Effector memory CD8-positive, alpha-beta T cell (primary cell): ENCODE results near the gene AATF.
A peak's percentile ranks its signal among the peaks of the same experiment; 100 is the strongest.
"Not testable (repeated sequence)": the region's sequence is repeated elsewhere in the genome, so short reads cannot be mapped to it uniquely, and the experiment has no call there.

Experiments
- ATAC-seq: fragments of 150-1000 bp; cut with Tn5 transposase; replicated peaks from 2 replicates; pipeline ENCODE4 v1.10.0; 2021; ENCODE audit warnings: mild to moderate bottlenecking, moderate library complexity
- DNase-seq, 3 experiments: peaks; one replicate each; pipeline ENCODE4 v3.0.0; 2021
- H3K27ac Mint-ChIP-seq, 2 donors: one replicate each; pipeline ENCODE4 v1.8.0; 2022; ENCODE audit warnings: mild to moderate bottlenecking in 2 of 2, mixed read lengths in 2 of 2, moderate library complexity in 2 of 2
- H3K27me3 Mint-ChIP-seq, 2 donors: one replicate each; pipeline ENCODE4 v1.8.0; 2022; ENCODE audit warnings: mixed read lengths in 2 of 2
- H3K36me3 Mint-ChIP-seq: one replicate; pipeline ENCODE4 v1.8.0; 2022; ENCODE audit warnings: mild to moderate bottlenecking, moderate library complexity, mixed read lengths; ENCODE audit not compliant: insufficient read depth
- H3K4me1 Mint-ChIP-seq, 2 donors: one replicate each; pipeline ENCODE4 v1.8.0; 2022; ENCODE audit warnings: low read depth in 2 of 2, mixed read lengths in 2 of 2
- H3K4me3 Mint-ChIP-seq, 2 donors: one replicate each; pipeline ENCODE4 v1.8.0; 2022; ENCODE audit warnings: mild to moderate bottlenecking in 2 of 2, mixed read lengths in 2 of 2, moderate library complexity in 2 of 2
- H3K9me3 Mint-ChIP-seq, 2 donors: one replicate each; pipeline ENCODE4 v1.8.0; 2022; ENCODE audit warnings: mixed read lengths in 2 of 2

The AATF gene

DNA sequence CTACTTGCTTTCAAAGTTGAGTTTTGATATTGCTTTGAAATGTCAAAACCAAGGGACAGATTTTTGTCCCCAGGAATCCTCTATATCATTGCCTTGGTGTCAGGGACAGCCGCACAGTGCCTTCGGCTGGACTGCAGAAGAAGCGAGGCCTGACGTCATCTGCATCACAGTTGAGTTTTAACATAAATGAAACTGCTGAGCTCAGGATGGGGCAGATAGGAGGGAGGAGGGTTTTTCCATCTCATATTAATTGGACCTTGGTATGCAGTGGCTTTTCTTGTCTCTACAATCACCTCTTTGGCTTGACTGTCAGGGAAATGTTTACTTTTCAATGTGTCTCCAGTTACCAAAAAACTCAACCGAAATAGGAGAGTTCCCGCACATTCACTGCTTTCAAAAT is 111.3 kb downstream of the AATF start:
- Mint-ChIP-seq H3K4me1 (no peaks in the 10 kb centered on the region), H3K27me3 (no peaks in the 10 kb centered on the region), H3K4me3 (no peak overlapping the region), H3K36me3 (peaks cover 14% of the 10 kb centered on the region), H3K9me3 (no peaks in the 10 kb centered on the region), H3K27ac (peak overlapping the region in 1 of 2 donors; percentile 67)
- DNase-seq = no peak
- no peak for ATAC-seq

DNA sequence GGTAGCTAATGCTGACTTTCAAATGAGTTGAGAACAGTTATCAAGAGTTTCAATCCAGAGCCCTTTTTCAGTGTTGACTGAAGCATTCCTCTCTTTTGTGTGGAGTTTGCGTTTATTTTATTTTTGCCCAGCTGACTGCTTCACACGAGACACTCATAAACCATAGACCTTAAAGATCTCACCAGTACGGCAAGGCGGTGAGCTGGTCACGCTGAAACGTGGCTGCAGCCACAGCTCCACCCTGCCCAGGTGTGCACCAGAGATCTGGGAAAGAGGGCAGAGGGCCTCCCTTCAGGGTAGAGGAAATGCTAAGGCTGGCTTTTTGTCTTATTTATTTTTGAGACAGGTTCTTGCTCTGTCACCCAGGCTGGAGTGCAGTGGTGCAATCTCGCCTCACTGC is 112.2 kb downstream of the AATF start:
- Mint-ChIP-seq H3K4me3 (no peak overlapping the region), H3K27ac (peak overlapping the region in 1 of 2 donors; percentile 67), H3K9me3 (no peaks in the 10 kb centered on the region)

DNA sequence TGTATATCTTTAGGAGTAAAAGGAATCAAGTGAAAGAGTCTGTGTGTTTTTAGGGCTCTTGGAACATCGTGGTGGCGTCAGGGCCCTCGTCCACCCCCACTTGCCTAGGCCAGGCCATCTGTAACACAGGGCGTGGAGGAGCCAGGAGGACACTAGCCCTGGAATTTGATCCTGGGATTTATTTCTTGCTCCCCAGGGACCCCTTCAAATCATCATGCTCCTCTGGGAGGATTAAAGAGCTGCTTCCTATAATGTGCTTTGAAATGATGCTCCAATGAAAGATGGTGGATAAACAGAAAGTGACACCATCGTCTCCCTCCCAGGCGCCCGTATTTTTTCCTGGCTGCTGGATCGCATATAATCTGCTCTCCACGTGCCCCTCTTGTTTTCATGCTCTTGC is 113.3 kb downstream of the AATF start:
- Mint-ChIP-seq H3K4me1 (no peaks in the 10 kb centered on the region), H3K9me3 (no peaks in the 10 kb centered on the region), H3K36me3 (peaks cover 7% of the 10 kb centered on the region), H3K27ac (no peak overlapping the region), H3K27me3 (peaks cover 0 to 7% of the 10 kb centered on the region in 2 donors), H3K4me3 (no peak overlapping the region)
- ATAC-seq (no peak), DNase-seq (no peak)

More for the DNA sequence above, 112.2 kb downstream of the AATF start:
- Mint-ChIP-seq H3K4me1 (no peaks in the 10 kb centered on the region), H3K36me3 (peaks cover 14% of the 10 kb centered on the region), H3K27me3 (no peaks in the 10 kb centered on the region)
- no peak for ATAC-seq
- no peak for DNase-seq

DNA sequence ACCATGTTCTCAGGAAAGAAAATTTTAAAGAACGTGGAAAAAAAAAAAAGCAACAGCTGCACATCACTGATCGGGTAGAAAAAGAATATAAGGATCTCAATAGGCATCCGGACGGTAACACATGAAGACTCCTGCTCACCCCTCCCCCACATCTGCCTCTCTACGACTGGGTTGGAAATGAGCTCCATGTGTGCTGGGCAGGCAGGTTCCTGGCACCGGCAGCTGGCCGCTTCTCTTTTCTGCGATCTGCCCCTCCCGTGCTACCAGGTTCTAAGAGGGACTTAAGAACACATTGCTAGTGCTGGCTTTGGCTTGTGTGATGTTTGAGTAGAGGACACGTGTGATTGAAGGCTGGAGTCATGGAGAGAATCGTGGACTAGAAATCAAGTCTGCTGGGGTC is 115.5 kb downstream of the AATF start:
- Mint-ChIP-seq H3K27me3 (peaks cover 0 to 10% of the 10 kb centered on the region in 2 donors), H3K9me3 (no peaks in the 10 kb centered on the region), H3K36me3 (no peaks in the 10 kb centered on the region), H3K4me1 (no peaks in the 10 kb centered on the region), H3K4me3 (no peak overlapping the region), H3K27ac (no peak overlapping the region)
- no peak for ATAC-seq
- no peak for DNase-seq

DNA sequence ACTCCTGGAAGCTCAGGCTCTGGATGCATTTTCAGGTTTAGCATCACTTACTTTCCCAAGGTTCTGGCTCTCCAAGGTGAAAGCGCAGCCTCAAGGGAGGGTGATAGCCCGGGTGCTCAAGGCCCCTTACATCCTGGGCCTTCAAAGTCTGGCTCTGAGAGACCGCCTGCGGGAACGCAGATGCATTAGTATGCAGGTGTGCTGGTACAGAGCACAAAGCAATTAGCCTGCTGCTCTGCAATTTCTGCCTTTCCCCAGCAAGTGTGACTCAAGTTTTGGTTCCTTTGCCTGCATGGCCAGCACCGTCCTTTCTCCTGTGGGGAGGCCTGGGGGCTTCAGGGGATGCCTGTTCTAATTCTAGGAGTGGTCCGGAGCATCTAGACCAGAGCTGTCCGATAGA is 116.2 kb downstream of the AATF start:
- ATAC-seq = no peak
- no peaks in the 10 kb centered on the region for H3K4me1 Mint-ChIP-seq

DNA sequence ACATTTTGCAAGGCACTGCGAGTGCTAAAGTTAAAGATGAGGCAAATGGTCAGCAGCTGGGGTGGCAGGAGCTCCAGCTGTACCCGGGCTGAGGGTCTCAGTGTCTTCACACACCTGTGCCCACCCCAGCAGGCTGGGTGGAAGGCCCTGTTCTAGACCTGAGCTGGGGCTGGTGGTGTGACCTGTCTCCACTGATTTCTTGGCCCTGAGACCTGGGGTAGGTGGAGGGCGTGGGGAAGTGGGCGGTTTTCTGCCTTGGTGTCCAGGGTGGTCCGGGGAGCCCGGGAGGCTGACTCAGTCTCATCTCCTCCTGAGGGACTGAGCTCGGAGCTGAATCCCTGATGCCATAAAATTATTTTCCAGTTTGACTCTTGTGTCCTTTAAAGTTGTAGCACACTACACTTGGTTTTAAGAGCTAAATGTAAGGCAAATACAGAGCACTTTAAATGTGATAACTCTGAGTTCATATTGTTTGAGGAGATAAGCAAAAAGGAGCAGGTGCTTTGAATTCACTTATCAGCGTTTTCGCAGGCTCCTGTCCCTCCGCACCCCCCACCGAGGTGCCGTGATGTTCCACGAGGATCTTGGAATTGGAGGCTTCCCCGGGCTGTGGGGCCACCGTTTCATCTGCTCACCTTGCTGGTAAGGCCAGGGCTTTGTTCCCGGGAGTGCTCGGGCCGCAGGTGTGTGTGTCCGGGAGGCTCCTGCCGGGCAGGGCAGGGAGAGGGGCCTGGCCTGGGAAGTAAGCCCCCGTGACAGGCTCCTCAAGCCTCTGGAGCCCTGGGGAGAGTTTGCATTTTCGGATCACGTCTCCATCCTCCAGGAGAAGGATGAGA is 117.0 kb downstream of the AATF start:
- Mint-ChIP-seq H3K4me1 (no peaks in the 10 kb centered on the region), H3K27ac (no peak overlapping the region), H3K27me3 (peaks cover 0 to 10% of the 10 kb centered on the region in 2 donors), H3K36me3 (no peaks in the 10 kb centered on the region), H3K9me3 (no peaks in the 10 kb centered on the region), H3K4me3 (no peak overlapping the region)
- ATAC-seq (no peak), DNase-seq (no peak)

More for the DNA sequence above, 116.2 kb downstream of the AATF start:
- peaks cover 0 to 10% of the 10 kb centered on the region in 2 donors for H3K27me3 Mint-ChIP-seq
- H3K27ac Mint-ChIP-seq = no peak overlapping the region
- H3K4me3 Mint-ChIP-seq = no peak overlapping the region
- H3K9me3 Mint-ChIP-seq = no peaks in the 10 kb centered on the region
- no peak for DNase-seq
- no peaks in the 10 kb centered on the region for H3K36me3 Mint-ChIP-seq

DNA sequence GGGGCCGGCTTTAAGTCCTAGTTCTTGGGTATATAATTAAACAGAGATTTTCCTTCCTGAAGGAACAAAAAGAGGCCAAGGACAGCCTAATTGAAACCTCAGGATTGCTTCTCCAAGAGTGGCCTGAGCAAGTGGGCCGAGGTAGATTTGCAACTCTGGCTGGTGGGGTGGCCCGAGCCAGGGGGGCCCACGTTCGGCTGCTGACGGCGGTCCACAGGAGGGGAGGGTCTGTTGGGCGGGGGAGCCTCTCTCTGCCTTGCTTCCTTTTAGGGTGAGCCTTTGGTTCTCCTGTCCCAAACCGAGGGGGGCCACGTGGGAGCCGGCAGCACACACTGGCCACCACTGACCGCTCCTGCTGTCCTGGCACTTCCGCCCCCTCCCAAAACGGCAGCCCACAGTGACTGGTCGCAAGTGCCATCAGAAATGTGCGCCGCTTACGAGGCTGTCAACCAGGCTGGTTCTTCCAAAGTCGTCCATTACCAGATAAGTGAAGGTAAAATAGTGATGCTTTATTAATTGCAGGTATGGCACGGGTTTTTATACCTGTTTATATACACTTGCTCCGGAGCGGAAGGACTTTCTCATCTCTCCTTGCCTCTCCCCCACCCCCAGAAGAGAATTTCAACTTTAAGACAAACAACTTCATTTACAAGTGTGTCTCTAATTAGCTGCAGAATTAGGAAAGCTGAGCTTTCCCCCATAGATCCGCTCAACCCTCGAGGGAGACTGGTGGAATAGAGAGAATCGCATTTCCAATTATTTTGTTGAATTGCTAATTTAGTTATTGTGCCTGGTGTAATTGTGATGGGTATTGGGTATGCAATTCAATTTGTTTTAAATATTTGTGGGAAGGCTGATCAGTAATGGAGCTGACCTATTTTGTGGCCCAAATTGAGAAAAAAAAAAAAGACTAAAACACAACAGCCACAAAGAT is 117.8 kb downstream of the AATF start:
- Mint-ChIP-seq H3K4me1 (no peaks in the 10 kb centered on the region), H3K9me3 (no peaks in the 10 kb centered on the region), H3K27me3 (peaks cover 0 to 10% of the 10 kb centered on the region in 2 donors), H3K4me3 (no peak overlapping the region), H3K36me3 (no peaks in the 10 kb centered on the region), H3K27ac (no peak overlapping the region)
- DNase-seq (no peak), ATAC-seq (no peak)

DNA sequence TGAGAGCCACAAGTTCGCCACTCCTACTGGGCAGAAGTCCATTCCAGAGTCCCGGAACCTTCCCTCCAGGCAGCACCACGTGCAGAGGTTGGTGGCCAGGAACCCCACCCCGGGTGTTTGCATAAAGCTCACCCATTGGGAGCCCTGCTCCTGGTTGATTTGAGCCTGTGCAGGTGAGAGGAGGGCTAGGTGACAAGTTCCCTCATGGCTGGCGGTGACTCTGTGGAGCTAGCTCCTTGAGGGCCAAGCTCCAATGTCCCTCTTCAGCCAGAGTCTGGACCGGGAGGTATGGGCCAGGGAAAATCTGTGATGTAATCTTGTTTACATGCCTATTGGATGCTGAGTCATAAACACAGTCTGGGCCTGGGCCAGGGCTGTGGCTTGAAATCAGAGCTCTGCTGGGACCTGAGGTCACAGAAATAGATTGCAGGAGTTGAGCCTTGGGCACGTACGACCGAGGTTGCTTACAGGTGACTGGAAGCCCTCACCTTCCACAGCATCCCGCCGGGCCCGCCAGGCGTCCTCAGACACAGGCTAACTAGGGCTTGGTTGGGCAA is 118.9 kb downstream of the AATF start:
- H3K4me1 Mint-ChIP-seq = no peaks in the 10 kb centered on the region
- H3K27ac Mint-ChIP-seq = peak overlapping the region in 1 of 2 donors; percentile 75
- no peak for ATAC-seq
- no peaks in the 10 kb centered on the region for H3K36me3 Mint-ChIP-seq
- H3K27me3 Mint-ChIP-seq = peaks cover 0 to 10% of the 10 kb centered on the region in 2 donors
- H3K4me3 Mint-ChIP-seq = no peak overlapping the region
- no peaks in the 10 kb centered on the region for H3K9me3 Mint-ChIP-seq
- DNase-seq = no peak

DNA sequence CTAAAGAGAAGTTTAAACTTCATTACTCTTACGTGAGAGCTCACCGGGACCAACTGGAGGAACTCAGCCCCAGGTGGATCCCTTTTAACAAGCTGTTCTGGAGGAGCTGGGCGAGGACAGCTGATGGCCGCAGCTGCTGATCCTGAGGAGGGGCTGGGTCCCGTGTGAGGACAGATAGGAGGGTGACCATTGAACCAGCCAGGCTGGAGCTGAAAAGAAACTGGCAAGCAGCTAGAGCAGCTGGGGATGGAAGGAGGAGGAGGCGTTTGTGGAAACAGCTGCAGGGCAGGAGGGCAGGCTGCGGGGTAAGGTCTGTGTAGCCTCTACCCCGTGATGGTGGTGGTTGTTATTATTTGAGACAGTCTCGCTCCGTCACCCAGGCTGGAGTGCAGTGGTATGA is 119.5 kb downstream of the AATF start:
- no peaks in the 10 kb centered on the region for H3K4me1 Mint-ChIP-seq
- DNase-seq (no peak), ATAC-seq (no peak)
- no peak overlapping the region for H3K4me3 Mint-ChIP-seq
- peak overlapping the region in 1 of 2 donors; percentile 75 for H3K27ac Mint-ChIP-seq
- peaks cover 0 to 10% of the 10 kb centered on the region in 2 donors for H3K27me3 Mint-ChIP-seq
- H3K36me3 Mint-ChIP-seq = no peaks in the 10 kb centered on the region
- no peaks in the 10 kb centered on the region for H3K9me3 Mint-ChIP-seq

DNA sequence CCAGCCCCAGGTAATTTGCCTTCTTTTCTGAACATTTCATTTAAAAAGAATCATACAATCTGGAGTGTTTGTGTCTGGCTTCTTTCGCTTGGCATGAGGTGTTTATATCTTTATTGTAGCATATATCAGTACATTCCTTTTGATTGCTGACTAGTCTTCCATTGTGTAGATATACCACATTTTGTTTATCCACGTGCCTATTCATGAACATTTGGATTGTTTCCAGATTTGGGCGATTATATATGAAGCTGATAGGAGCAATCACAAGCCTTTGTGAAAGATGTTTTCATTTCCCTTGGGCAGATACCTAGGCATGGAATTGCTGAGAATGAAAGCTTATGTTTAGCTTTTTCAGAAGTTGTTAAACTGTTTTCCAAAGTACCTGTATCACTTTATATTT is 120.3 kb downstream of the AATF start:
- Mint-ChIP-seq H3K36me3 (no peaks in the 10 kb centered on the region), H3K4me1 (no peaks in the 10 kb centered on the region), H3K4me3 (no peak overlapping the region), H3K27me3 (peaks cover 0 to 10% of the 10 kb centered on the region in 2 donors), H3K9me3 (no peaks in the 10 kb centered on the region), H3K27ac (peak overlapping the region; percentile 28 to 75)
- DNase-seq (no peak), ATAC-seq (no peak)

DNA sequence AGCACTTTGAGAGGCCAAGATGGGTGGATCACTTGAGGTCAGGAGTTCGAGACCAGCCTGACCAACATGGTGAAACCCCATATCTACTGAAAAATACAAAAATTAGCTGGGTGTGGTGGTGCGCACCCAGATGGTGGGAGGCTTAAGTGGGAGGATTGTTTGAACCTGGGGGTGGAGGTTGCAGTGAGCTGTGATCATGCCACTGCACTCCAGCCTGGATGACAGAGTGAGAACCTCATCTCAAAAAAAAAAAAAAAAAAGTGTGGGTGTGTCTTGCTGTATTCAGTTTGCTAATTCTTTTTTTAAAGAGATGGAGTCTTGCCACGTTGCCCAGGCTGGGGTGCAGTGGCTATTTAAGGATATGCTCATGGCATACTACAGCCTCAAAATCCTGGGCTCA is 124.7 kb downstream of the AATF start:
- DNase-seq, H3K27ac Mint-ChIP-seq, ATAC-seq, H3K9me3 Mint-ChIP-seq, H3K4me3 Mint-ChIP-seq, H3K27me3 Mint-ChIP-seq, H3K4me1 Mint-ChIP-seq, H3K36me3 Mint-ChIP-seq: not testable (repeated sequence)

DNA sequence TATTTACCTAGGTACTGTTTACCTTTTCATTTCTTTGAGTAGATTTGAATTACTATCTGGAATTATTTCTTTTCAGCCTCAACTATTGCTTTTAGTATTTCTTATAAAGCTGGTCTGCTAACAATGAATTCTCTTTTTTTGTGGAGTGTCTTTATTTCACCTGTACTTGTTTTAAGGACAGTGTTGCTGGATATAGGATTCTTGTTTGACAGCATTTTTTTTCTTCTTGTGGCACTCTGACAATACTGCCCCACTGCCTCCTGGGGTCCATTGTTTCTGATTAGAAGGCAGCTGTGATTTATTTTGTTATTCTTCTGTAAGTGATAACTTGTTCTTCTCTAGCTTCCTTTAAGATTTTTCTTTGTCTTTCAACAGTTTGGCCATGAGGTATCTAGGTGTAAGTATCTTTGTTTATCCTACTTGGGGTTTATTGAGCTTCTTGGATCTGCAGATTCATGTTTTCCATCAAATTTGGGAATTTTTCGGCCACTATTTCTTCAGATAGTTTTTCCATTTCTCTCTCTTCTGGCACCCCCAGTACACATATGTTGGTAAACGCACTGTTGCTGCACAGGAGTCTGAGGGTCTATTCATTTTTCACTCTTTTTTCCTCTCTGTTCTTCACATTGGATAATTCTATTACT is 130.4 kb downstream of the AATF start:
- Mint-ChIP-seq H3K27ac (no peak overlapping the region), H3K36me3 (no peaks in the 10 kb centered on the region), H3K27me3 (no peaks in the 10 kb centered on the region), H3K4me1 (peaks cover 0 to 5% of the 10 kb centered on the region in 2 donors), H3K4me3 (no peak overlapping the region), H3K9me3 (peaks cover 6 to 8% of the 10 kb centered on the region in 2 donors)
- ATAC-seq = no peak
- no peak for DNase-seq

DNA sequence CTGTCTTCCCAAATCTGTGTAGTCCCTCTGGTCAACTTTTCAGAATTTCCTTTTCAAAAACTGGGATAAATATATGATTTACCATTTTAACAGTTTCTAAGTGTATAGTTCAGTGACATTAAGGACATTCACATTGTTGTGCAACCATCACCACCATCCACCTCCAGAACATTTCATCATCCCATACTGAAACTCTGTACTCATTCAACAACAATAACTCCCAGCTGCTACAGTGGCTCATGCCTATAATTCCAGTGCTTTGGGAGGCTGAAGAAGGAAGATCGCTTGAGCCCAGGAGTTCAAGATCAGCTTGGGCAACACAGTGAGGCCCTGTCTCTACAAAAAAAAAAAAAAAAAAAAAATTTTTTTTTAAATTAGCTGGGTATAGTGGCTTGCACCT is 131.0 kb downstream of the AATF start:
- peaks cover 6 to 8% of the 10 kb centered on the region in 2 donors for H3K9me3 Mint-ChIP-seq
- H3K27ac Mint-ChIP-seq = no peak overlapping the region
- no peak overlapping the region for H3K4me3 Mint-ChIP-seq
- no peak for ATAC-seq
- H3K27me3 Mint-ChIP-seq = no peaks in the 10 kb centered on the region
- DNase-seq = no peak
- no peaks in the 10 kb centered on the region for H3K36me3 Mint-ChIP-seq
- H3K4me1 Mint-ChIP-seq = peaks cover 0 to 5% of the 10 kb centered on the region in 2 donors
